ENCODE results near the gene EAF2.
"Not testable (repeated sequence)": the region's sequence is repeated elsewhere in the genome, so short reads cannot be mapped to it uniquely, and the experiment has no call there.

The EAF2 gene

GRCh38 chr3:121855555-121855954 is 20.5 kb downstream of the EAF2 start:
- no peak overlapping the region for H3K4me3 ChIP-seq (ENCODE audit: insufficient read depth, low read depth, low read length, poor library complexity, severe bottlenecking)
- H3K4me1 ChIP-seq (ENCODE audit: control insufficient read depth, insufficient read depth, low read length, poor library complexity, severe bottlenecking): no peaks in the 10 kb centered on the region
- no peaks in the 10 kb centered on the region for H3K27me3 ChIP-seq (replicated peaks; ENCODE audit: control insufficient read depth, insufficient read depth, low read length, poor library complexity, severe bottlenecking)
- DNase-seq: no peak
- H3K27ac ChIP-seq (ENCODE audit: insufficient read depth, low read length, poor library complexity, severe bottlenecking): no peak overlapping the region
- no peaks in the 10 kb centered on the region for H3K9me3 ChIP-seq (ENCODE audit: control insufficient read depth, low read length)
- no peaks in the 10 kb centered on the region for H3K36me3 ChIP-seq (ENCODE audit: control insufficient read depth, insufficient read depth, low read length)

- H3K4me1 ChIP-seq (ENCODE audit: control insufficient read depth, insufficient read depth, low read length, poor library complexity, severe bottlenecking); H3K4me3 ChIP-seq (ENCODE audit: insufficient read depth, low read depth, low read length, poor library complexity, severe bottlenecking); H3K27me3 ChIP-seq (replicated peaks; ENCODE audit: control insufficient read depth, insufficient read depth, low read length, poor library complexity, severe bottlenecking); H3K36me3 ChIP-seq (ENCODE audit: control insufficient read depth, insufficient read depth, low read length); H3K27ac ChIP-seq (ENCODE audit: insufficient read depth, low read length, poor library complexity, severe bottlenecking); H3K9me3 ChIP-seq (ENCODE audit: control insufficient read depth, low read length); DNase-seq: not testable (repeated sequence)
Observed at GRCh38 chr3:121857778-121858177, 22.8 kb downstream of the EAF2 start.

GRCh38 chr3:121863247-121863646 is 28.2 kb downstream of the EAF2 start:
- H3K4me3 ChIP-seq (ENCODE audit: insufficient read depth, low read depth, low read length, poor library complexity, severe bottlenecking); H3K4me1 ChIP-seq (ENCODE audit: control insufficient read depth, insufficient read depth, low read length, poor library complexity, severe bottlenecking); H3K27me3 ChIP-seq (replicated peaks; ENCODE audit: control insufficient read depth, insufficient read depth, low read length, poor library complexity, severe bottlenecking); H3K9me3 ChIP-seq (ENCODE audit: control insufficient read depth, low read length); DNase-seq; H3K36me3 ChIP-seq (ENCODE audit: control insufficient read depth, insufficient read depth, low read length); H3K27ac ChIP-seq (ENCODE audit: insufficient read depth, low read length, poor library complexity, severe bottlenecking): not testable (repeated sequence)

GRCh38 chr3:121863801-121864200 is 28.8 kb downstream of the EAF2 start:
- Histone ChIP-seq H3K4me3 (ENCODE audit: insufficient read depth, low read depth, low read length, poor library complexity, severe bottlenecking) (no peak overlapping the region), H3K27me3 (replicated peaks; ENCODE audit: control insufficient read depth, insufficient read depth, low read length, poor library complexity, severe bottlenecking) (no peaks in the 10 kb centered on the region), H3K9me3 (ENCODE audit: control insufficient read depth, low read length) (no peaks in the 10 kb centered on the region), H3K27ac (ENCODE audit: insufficient read depth, low read length, poor library complexity, severe bottlenecking) (no peak overlapping the region), H3K4me1 (ENCODE audit: control insufficient read depth, insufficient read depth, low read length, poor library complexity, severe bottlenecking) (no peaks in the 10 kb centered on the region), H3K36me3 (ENCODE audit: control insufficient read depth, insufficient read depth, low read length) (no peaks in the 10 kb centered on the region)
- no peak for DNase-seq

GRCh38 chr3:121869736-121870135 is 34.7 kb downstream of the EAF2 start:
- H3K4me1 ChIP-seq (ENCODE audit: control insufficient read depth, insufficient read depth, low read length, poor library complexity, severe bottlenecking): no peaks in the 10 kb centered on the region
- no peaks in the 10 kb centered on the region for H3K27me3 ChIP-seq (replicated peaks; ENCODE audit: control insufficient read depth, insufficient read depth, low read length, poor library complexity, severe bottlenecking)
- no peak for DNase-seq
- no peaks in the 10 kb centered on the region for H3K9me3 ChIP-seq (ENCODE audit: control insufficient read depth, low read length)
- H3K27ac ChIP-seq (ENCODE audit: insufficient read depth, low read length, poor library complexity, severe bottlenecking): no peak overlapping the region
- H3K4me3 ChIP-seq (ENCODE audit: insufficient read depth, low read depth, low read length, poor library complexity, severe bottlenecking): no peak overlapping the region
- H3K36me3 ChIP-seq (ENCODE audit: control insufficient read depth, insufficient read depth, low read length): no peaks in the 10 kb centered on the region

- Histone ChIP-seq H3K9me3 (ENCODE audit: control insufficient read depth, low read length) (no peaks in the 10 kb centered on the region), H3K27ac (ENCODE audit: insufficient read depth, low read length, poor library complexity, severe bottlenecking) (no peak overlapping the region), H3K4me3 (ENCODE audit: insufficient read depth, low read depth, low read length, poor library complexity, severe bottlenecking) (no peak overlapping the region), H3K36me3 (ENCODE audit: control insufficient read depth, insufficient read depth, low read length) (no peaks in the 10 kb centered on the region), H3K27me3 (replicated peaks; ENCODE audit: control insufficient read depth, insufficient read depth, low read length, poor library complexity, severe bottlenecking) (no peaks in the 10 kb centered on the region), H3K4me1 (ENCODE audit: control insufficient read depth, insufficient read depth, low read length, poor library complexity, severe bottlenecking) (no peaks in the 10 kb centered on the region)
- no peak for DNase-seq
Observed at GRCh38 chr3:121870717-121871116, 35.7 kb downstream of the EAF2 start.

- H3K36me3 ChIP-seq (ENCODE audit: control insufficient read depth, insufficient read depth, low read length): no peaks in the 10 kb centered on the region
- no peaks in the 10 kb centered on the region for H3K9me3 ChIP-seq (ENCODE audit: control insufficient read depth, low read length)
- H3K4me3 ChIP-seq (ENCODE audit: insufficient read depth, low read depth, low read length, poor library complexity, severe bottlenecking): no peak overlapping the region
- DNase-seq: no peak
- no peak overlapping the region for H3K27ac ChIP-seq (ENCODE audit: insufficient read depth, low read length, poor library complexity, severe bottlenecking)
- no peaks in the 10 kb centered on the region for H3K4me1 ChIP-seq (ENCODE audit: control insufficient read depth, insufficient read depth, low read length, poor library complexity, severe bottlenecking)
- no peaks in the 10 kb centered on the region for H3K27me3 ChIP-seq (replicated peaks; ENCODE audit: control insufficient read depth, insufficient read depth, low read length, poor library complexity, severe bottlenecking)
Observed at GRCh38 chr3:121871430-121871829, 36.4 kb downstream of the EAF2 start.

- no peak for DNase-seq
- Histone ChIP-seq H3K4me3 (ENCODE audit: insufficient read depth, low read depth, low read length, poor library complexity, severe bottlenecking) (no peak overlapping the region), H3K27me3 (replicated peaks; ENCODE audit: control insufficient read depth, insufficient read depth, low read length, poor library complexity, severe bottlenecking) (no peaks in the 10 kb centered on the region), H3K27ac (ENCODE audit: insufficient read depth, low read length, poor library complexity, severe bottlenecking) (no peak overlapping the region), H3K9me3 (ENCODE audit: control insufficient read depth, low read length) (no peaks in the 10 kb centered on the region), H3K36me3 (ENCODE audit: control insufficient read depth, insufficient read depth, low read length) (no peaks in the 10 kb centered on the region), H3K4me1 (ENCODE audit: control insufficient read depth, insufficient read depth, low read length, poor library complexity, severe bottlenecking) (no peaks in the 10 kb centered on the region)
Observed at GRCh38 chr3:121878411-121878810, 43.4 kb downstream of the EAF2 start.

GRCh38 chr3:121883507-121883906 is 48.5 kb downstream of the EAF2 start:
- Histone ChIP-seq H3K4me1 (ENCODE audit: control insufficient read depth, insufficient read depth, low read length, poor library complexity, severe bottlenecking) (no peaks in the 10 kb centered on the region), H3K4me3 (ENCODE audit: insufficient read depth, low read depth, low read length, poor library complexity, severe bottlenecking) (no peak overlapping the region), H3K27me3 (replicated peaks; ENCODE audit: control insufficient read depth, insufficient read depth, low read length, poor library complexity, severe bottlenecking) (no peaks in the 10 kb centered on the region), H3K36me3 (ENCODE audit: control insufficient read depth, insufficient read depth, low read length) (no peaks in the 10 kb centered on the region), H3K27ac (ENCODE audit: insufficient read depth, low read length, poor library complexity, severe bottlenecking) (no peak overlapping the region), H3K9me3 (ENCODE audit: control insufficient read depth, low read length) (no peaks in the 10 kb centered on the region)
- DNase-seq: no peak

- Histone ChIP-seq H3K27ac (ENCODE audit: insufficient read depth, low read length, poor library complexity, severe bottlenecking) (no peak overlapping the region), H3K9me3 (ENCODE audit: control insufficient read depth, low read length) (no peaks in the 10 kb centered on the region), H3K4me1 (ENCODE audit: control insufficient read depth, insufficient read depth, low read length, poor library complexity, severe bottlenecking) (no peaks in the 10 kb centered on the region), H3K27me3 (replicated peaks; ENCODE audit: control insufficient read depth, insufficient read depth, low read length, poor library complexity, severe bottlenecking) (no peaks in the 10 kb centered on the region), H3K36me3 (ENCODE audit: control insufficient read depth, insufficient read depth, low read length) (no peaks in the 10 kb centered on the region), H3K4me3 (ENCODE audit: insufficient read depth, low read depth, low read length, poor library complexity, severe bottlenecking) (no peak overlapping the region)
- DNase-seq: no peak
Observed at GRCh38 chr3:121885386-121885785, 50.4 kb downstream of the EAF2 start.

Data from effector memory CD4-positive, alpha-beta T cell (primary cell).